ENCODE results near the gene USB1.
"Not testable (repeated sequence)": the region's sequence is repeated elsewhere in the genome, so short reads cannot be mapped to it uniquely, and the experiment has no call there.

The USB1 gene

DNA sequence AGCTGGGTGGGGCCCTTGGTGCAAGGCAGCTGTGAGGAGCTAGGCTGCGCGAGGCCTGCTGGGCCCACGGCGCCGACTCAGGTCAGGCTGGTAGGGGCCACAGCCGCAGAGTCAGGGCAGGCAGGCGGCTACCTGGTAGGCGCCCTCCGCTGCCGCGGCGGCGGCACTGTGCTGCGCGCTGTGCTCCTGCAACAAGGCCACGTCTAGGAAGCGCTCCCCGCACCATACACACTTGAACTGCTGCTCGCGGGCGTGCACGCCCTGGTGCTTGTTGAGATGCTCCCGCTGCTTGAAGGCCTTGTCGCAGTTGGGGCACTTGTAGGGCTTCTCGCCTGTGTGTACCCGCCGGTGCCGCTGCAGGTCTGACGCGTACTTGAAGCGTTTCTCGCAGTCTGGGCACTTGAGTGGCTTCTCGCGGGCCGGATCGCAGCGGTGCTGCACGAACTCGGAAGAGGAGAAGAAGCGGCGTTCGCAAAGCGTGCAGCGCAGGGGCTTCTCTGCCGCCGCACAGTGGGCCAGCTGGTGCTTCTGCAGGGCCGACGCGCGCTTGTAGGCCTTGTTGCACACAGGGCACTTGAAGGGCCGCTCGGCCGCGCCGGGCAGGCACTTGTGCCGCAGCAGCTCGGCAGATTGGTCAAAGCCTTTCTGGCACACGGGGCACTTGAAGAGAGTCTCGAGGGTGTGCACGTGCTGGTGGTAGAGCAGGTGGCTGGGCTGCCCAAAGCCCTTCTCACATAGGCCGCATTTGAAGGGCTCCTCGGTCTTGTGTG lies 4.6 kb upstream of the USB1 start:
- DNase-seq: no peak

DNA sequence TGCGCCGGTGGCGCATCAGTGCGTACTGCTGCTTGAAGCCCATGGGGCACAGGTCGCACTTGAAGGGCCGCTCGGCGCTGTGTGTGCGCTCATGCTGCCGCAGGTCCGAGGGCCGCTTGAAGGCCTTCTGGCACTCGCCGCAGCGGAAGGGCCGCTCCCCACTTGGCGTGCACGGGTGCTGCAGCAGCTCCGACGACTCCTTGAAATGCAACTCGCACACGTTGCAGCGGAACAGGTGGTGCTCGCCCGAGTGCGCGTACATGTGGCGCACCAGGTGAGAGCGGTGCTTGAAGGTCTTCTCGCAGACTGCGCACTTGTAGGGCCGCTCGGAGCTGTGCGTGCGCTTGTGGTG lies 4.1 kb upstream of the USB1 start:
- DNase-seq: no peak

DNA sequence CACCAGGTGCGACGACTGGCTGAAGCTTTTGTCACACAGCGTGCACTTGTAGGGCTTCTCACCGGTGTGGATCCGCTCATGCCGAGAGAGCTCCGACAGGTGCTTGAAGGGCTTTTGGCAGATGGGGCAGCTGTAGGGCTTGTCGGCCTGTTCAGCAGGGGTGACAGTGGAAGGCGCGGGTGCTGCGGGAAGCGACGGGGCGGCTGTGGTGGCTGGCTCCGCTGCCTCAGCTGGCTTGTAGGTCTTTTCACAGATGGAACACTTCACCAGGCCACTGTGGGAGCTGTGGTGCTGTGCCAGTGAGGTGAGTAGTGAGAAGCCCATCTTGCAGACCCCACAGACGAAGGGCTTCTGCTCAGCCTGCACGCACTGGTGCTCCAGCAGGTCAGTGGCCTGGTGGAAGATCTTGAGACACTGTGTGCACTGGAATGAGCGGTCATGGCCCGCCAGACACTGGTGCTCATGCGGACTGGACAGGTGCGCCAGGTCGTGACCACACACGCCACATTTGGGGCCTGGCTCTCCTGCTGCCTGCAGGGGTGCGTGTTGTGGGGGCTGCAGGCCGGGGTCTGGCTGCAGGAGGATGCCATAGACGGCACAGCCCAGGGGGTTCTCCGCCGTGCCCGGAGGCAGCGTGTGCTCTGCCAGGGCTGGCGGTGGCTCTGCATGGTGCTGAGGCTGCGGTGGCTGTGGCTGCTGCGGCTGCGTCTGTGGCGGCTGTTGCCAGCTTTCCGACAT lies 3.5 kb upstream of the USB1 start:
- no peak for DNase-seq

DNA sequence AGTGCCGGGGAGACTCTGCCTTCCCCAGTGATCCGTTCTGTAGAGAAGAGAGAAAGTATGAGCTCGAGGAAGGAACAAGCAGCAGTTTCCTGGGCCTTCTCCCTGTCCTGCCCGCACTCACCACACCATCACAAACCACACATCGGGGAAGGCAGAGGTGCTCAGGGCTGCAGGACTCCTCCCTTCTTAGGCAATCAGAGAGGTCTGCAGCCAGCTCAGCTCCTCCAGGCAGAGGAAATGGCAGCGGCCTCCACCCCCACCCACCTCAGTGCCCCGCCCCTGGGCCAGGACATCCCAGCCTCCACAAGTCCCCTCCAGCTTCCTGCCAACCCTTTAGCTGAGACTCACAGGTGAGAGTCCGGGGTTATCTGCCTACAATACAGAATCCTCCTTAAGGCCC lies 2.7 kb upstream of the USB1 start:
- peak; percentile 72 for DNase-seq

DNA sequence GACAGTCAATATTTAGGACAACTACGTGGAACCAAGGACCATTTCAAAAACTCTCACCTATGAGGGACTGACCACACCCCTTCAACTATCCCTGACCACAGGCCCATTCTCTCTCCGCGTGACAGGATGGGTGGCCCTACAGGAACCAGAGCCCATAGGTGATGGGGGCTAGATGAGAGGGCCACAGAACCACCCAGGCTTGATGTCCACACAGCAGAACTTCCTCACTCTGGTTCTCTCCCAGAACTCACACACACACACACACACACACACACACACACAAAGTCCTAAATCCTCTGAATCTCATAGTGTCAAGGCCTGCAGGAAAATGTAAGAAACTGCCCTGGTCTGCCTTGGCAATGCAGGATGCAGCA lies 2.2 kb upstream of the USB1 start:
- DNase-seq: no peak

DNA sequence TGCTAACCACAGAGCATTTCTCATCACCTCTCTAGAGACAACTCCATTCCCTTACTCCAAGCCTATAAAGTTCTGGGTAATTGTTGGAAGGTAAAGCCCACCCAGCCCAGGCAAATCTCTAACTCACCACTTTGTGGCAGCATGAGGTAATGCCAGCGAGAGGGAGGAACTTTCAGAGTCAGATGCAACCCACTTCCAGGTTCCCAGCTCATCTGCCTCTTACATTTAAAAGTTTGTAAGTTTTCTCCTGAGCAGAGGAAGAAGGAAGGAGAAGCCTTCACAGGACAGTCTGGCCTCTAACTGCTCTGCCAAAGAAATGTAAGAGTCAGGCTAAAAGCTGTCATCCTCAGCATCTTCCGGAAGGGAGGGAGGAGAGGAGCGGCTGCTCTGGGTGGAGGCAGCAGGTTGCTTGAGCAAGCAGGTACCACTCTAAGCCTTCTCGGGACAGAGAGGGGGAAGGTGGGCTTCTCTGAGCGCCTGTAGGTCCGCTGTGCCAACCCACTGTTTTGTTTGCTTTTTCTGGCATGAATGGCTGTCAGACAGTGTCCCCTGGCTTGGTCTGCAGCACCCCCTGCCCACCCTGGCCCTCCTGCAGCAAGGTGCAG lies 1.7 kb upstream of the USB1 start:
- DNase-seq: peak; percentile 50

DNA sequence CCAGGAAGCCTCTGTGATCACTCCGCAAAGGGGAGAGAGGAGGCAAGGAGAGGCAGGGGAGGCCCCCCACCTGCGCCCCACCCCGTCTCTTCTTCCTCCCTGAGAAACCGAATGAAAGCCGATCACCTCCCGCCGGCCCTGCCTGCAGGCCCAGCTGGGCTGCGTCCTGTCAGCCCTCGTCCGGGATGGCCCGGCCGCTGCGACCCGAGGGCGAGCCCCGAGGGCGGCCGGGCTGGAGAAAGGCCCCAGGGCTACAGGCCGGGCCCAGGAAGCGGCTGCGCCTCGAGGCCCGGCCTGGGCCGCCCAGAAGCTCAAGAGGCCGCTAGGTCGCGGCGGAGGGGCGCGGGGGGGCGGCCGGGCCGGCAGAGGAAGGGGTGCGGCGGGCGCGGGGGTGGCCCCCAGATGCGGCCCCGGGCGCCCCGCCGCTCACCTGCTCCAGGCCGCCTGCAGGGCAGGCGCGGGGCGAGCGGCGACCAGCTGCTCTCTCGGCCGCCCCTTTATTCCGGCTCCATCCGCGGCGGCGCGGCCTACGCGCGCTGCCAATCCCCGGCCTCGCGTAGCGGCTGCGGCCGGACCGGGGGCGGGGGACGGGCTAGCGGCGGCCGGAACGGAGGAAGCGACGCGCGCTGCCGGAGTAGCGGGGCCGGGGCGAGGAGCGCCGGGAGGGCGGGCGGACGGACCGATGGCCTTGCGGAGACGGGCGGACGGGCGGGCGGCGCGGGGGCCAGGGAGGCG lies 1.1 kb upstream of the USB1 start, which contains the start of gene ZNF319:
Gene ZNF319, minus strand, starts transcription at position 702 of the 735 bp plus-strand sequence. CDS start 2,407 bp downstream, outside the sequence.
- peak; percentile 15 for DNase-seq

DNA sequence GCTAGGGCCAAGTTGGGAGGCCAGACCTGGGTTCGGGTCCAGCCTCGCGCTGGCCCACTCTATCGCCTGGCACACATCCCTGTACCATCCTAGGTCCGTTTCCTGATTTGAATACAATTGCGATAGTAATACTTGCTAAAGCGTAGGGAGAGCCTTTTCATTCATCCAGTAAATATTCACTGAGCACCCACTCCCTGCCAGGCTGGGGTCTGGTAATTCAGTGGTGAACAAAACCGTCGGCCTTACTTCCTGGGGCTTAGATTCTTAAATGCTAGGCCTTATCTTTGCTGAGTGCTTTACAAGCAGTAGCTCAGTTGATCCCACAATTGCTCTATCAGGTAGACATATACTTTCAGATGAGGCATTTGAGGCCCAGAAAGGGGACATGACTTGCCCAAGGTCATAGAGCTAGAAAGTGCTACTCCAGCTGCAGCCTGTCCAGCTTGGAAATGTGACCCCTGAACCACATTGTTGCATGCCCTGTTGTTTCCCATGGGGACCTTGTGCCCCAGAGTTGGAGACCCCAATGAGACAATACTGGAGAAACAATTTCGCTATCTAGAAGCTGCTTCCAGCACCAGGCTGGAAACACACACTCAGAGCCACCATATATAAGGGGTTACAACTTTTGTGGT lies 691 bp downstream of the USB1 start:
- DNase-seq: no peak

DNA sequence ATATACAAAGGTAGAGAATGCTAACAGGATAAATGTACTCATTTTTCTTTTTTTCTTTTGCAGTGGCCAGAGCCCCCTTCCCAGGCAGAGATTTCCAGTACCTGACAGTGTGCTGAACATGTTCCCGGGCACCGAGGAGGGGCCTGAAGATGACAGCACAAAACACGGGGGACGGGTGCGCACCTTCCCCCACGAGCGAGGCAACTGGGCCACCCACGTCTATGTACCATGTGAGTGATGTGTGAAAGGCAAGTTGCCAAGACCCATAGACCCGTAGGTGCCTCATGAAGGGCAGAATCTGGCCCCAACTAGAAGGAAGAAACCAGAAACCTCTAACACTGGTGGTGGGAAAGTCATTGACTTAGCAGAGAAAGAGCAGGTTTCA lies 1.2 kb downstream of the USB1 start:
- no peak for DNase-seq

DNA sequence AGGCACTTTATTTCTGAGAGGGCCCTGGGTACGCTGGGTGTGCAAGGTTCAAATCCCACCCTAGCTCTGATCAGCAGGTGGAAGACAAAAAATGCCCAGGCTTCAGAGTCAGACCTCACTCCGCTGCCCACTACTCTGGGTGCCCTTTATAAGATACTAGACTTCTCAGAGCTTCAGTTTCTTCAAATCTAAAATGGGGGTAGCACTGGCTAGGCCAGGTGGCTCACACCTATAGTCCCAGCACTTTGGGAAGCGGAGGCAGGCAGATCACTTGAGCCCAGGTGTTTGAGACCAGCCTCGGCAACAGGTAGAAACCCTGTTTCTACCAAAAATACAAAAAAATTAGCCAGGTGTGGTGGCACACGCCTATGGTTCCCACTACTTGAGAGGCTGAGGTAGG lies 1.7 kb downstream of the USB1 start:
- DNase-seq: no peak

DNA sequence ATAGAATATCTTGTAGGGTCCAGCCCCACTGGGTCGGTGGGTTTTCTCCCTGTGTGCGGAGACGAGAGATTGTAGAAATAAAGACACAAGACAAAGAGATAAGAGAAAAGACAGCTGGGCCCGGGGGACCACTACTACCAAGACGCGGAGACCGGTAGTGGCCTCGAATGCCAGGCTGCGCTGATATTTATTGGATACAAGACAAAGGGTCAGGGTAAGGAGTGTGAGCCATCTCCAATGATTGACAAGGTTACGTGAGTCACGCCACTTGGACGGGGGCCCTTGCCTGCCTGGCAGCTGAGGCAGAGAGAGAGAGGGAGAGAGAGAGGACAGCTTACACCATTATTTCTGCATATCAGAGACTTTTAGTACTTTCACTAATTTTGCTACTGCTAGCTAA lies 3.5 kb downstream of the USB1 start:
- DNase-seq: not testable (repeated sequence)

DNA sequence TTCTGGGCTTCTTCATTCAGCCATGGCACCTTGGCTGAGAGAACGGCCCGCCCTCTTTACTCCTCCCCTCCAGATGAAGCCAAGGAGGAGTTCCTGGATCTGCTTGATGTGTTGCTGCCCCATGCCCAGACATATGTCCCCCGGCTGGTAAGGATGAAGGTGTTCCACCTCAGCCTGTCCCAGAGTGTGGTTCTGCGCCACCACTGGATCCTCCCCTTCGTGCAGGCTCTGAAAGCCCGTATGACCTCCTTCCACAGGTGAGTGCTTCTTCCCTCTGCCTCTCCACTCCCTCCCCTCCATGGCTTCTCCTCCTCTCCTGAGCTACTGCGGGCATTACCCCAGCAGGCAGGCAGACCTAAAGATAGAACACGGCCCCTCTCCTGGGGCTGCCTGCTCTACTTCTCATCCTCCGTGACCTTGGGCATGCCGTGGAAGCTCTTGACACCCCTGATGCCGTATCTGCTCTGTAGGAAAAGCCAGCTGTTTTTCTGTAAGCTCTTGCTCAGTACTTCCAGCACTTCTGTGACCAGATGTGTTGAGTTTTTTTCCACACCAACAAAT lies 8.7 kb downstream of the USB1 start:
- no peak for DNase-seq

DNA sequence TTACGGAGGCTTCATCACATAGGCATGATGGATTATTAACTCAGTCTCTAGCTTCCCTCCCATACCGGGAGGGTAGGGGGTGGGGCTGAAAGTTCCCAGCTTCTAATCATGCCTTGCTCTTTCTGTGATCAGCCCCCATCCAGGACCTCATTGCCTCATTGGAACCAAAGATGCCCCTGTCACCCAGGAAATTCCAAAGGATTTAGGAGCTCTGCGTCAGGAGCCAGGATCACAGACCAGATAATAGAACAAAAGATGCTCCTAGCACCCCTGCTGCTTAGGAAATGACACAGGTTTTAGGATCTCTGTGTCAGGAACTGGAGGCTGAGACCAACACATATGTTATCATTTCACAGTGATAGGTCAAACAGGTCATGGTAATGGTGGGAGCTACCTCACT lies 9.7 kb downstream of the USB1 start:
- no peak for DNase-seq

DNA sequence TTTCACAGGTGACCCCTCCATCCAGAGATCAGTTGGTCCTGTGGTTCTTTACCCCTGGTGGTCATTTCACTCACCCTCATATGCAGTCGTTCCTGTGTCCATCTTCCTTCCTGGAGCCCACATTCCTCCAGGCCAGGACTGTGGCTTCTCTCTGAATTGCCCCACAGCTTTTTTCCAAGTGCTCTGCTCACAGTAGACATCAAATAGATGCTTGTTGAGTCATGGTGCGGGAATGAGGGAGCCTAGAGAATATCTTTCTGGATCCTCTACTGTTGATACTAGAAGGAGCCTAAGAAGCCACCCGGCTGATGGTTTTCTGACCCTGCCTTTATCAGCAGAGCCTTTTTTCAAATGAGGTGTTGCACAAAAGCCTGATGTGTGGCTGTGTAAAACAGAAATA lies 10.4 kb downstream of the USB1 start:
- DNase-seq: no peak

DNA sequence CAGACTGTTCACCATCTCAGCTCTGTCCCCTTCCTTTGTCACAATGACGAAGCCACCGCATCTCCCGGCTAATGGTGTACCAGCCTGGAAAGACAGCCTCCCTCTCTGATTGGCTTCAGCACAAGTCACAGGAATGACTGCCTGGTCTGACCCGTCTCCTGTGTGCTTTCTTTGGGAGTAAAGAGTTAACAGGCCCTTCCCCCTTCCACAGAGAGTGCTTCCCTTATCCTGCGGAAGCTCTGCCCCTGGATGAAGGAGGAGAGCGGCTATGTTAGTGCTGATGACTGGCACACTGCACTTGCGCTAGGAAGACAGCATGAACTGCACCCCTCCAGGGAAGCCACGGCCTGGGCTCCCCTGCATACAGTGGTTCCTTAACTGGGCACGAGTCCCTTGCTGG lies 11.3 kb downstream of the USB1 start:
- no peak for DNase-seq

DNA sequence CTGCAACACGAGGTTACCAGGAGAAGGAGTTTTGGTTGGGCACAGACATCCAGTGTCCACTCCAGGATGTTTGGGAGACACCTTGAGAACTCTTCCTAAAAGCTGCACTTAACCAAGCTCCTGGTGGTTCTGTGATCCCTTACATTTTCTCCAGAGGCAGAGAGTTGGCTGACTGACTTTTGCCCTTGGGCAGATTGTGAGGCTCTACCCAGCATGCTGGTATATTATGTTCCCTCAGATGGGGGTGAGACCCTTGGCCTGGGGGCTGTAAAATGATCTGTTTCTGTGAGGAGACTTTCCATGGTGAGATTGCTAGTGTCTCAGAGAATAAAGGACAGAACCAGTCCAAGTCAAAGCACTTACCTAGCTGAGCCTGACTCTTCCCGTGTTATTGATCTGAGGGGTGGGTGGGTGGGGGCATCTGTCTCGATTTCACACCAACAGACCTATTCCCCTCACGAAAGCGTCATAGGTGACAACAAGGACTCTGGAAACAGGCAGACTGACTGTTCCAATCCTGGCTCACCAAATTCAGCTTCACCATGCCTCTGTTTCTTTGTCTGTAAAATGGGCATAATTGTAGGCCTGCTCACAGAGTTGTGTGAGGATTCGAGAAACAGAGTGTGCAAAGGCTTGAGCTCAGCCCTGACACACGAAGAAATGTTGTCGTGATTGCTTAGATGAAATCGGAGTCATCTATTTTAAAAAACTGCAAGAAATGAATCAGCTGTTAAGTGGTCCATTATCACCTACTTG lies 12.2 kb downstream of the USB1 start:
- no peak for DNase-seq

DNA sequence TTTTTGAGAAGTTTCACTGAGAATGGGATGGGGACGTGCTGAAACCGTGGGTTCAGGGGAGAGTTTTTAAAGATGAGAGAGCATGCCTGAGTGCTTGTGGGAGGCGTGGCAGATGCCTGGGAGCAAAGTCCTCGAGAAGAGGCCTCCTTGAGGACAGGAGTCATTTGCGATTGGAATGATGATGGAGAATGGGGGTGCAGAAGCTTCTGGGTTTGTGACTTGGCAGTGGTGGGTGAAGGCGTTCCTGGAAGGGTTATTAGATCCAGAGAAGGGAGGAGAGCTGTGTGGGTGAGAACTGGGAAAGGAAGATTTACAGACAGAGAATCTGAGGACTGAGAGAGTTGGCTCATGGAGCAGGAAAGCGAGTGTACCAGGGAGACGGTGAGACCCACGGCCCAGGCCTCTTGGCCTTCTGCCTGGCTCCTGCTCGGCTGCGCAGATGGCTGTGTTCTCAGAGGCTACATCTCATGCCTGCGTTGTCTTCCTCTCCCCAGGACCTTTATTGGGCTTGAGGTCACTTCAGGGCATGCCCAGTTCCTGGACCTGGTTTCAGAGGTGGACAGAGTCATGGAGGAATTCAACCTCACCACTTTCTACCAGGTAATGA lies 15.7 kb downstream of the USB1 start:
- DNase-seq: no peak

DNA sequence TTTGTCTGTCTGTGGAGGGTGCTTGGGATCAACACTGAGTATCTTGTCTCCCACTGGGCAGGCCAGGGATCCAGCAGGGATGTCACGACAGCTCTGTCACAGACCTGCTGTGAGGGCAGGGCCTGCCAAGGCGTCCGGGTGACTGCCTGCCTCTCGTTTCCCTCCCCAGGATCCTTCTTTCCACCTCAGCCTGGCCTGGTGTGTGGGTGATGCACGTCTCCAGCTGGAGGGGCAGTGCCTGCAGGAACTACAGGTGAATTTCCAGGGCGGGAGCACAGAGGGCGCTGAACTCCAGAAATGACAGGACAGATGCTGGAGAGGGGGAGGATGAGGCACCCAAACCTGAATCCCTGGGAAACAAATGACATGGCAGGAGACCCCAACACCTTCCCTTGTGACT lies 17.6 kb downstream of the USB1 start:
- no peak for DNase-seq

DNA sequence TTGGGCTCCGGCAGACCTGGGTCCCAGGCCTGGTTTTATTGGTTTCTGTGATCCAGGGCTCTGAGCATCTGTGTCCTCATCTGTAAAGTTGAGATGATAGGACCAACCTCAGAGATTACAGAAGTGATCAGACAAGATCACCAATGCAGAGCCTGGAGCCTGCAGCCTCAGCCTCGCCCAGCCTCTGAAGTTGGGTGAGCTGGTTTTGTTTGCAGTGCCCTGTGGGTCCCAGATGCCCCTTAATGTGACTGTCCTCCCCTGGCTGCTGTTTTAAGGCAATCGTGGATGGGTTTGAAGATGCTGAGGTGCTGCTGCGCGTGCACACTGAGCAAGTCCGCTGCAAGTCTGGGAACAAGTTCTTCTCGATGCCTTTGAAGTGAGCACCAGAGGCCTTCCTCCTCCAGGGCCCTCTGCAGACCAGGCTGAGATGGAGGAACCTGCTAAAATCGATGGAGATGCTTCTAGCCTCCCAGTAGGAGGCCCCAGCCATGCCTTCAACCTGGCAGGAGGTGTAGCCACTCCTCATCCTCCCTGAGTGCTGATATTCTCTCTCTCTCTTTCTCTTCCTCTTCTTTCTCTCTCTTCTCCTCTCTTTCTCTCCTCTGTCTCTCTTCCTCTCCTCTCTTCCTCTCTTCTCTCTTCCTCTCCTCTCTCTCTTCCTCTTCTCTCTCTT lies 18.8 kb downstream of the USB1 start:
- no peak for DNase-seq

DNA sequence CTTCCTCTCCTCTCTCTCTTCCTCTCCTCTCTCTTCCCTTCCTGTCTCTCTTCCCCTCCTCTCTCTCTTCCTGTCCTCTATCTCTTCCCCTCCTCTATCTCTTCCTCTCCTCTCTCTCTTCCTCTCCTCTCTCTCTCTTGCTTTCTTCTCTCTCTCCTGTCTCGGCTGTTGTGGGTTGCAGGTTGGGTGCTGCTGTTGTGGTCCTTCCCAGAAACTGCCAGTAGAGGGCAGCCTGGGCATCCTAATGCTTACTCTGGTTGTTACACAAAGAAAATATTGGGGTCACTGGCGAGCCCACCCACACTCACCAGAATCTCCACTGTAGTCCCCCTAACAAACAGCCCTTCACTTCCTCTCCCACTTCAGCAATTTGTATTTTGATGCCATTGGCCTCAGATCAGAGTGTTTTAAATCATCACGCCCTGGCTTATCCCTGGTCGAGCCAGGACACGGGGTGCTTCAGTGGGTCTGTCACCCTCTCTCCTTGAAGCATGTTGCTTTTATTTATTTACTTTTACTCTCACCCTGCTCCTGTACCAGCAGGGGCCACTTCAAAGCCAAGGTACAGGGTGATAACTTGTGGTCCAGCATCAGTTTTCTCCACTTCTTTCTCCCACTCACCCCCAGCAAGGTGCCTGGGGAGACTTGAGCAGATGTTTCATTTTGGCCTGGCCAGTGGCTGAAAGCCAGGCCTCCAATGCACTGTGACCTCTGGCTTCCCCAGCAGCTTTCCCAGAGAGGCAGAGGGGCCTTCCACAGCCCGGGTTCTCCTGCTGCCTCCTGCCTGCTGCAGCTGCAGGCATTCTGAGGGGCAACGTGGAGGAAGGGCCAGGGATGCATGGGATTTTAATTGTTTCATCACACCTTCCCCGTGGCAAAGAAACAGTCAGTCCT lies 19.7 kb downstream of the USB1 start:
- DNase-seq: peak; percentile 75

All from CD4-positive, alpha-beta T cell treated with Interleukin-10 for 1 hour (primary cell).